Measurements from ENCODE around the gene PPIL6.

Gene PPIL6

GRCh38 chr6:109362102-109362884 lies 78.1 kb downstream of the PPIL6 start:
- no CpG with 5 or more reads among the region's 7 CpGs for WGBS (ENCODE audit: insufficient coverage, insufficient read length)
- H3K4me3 ChIP-seq (ENCODE audit: low read length) = no peak overlapping the region
- H3K27ac ChIP-seq (ENCODE audit: low read length) = no peak overlapping the region
- DNase-seq (ENCODE audit: low read depth, low spot score) = no peak
- no peaks in the 10 kb centered on the region for H3K4me1 ChIP-seq (ENCODE audit: control insufficient read depth, insufficient read depth, low read length)
- no peaks in the 10 kb centered on the region for H3K27me3 ChIP-seq (ENCODE audit: control insufficient read depth, insufficient read depth, low read length)
- 0 out of 2 replicates have a peak, but pooled peaks cover 4% of the 10 kb centered on the region for H3K36me3 ChIP-seq (ENCODE audit: control insufficient read depth, insufficient read depth, low read length)
- H3K9me3 ChIP-seq (ENCODE audit: control insufficient read depth, insufficient read depth, low read length) = no peaks in the 10 kb centered on the region

GRCh38 chr6:109360791-109361190 lies 79.6 kb downstream of the PPIL6 start:
- no peak overlapping the region for H3K27ac ChIP-seq (ENCODE audit: low read length)
- no peaks in the 10 kb centered on the region for H3K27me3 ChIP-seq (ENCODE audit: control insufficient read depth, insufficient read depth, low read length)
- no peak for DNase-seq (ENCODE audit: low read depth, low spot score)
- H3K4me1 ChIP-seq (ENCODE audit: control insufficient read depth, insufficient read depth, low read length) = no peaks in the 10 kb centered on the region
- 0 out of 2 replicates have a peak, but pooled peaks cover 4% of the 10 kb centered on the region for H3K36me3 ChIP-seq (ENCODE audit: control insufficient read depth, insufficient read depth, low read length)
- no peak overlapping the region for H3K4me3 ChIP-seq (ENCODE audit: low read length)
- H3K9me3 ChIP-seq (ENCODE audit: control insufficient read depth, insufficient read depth, low read length) = no peaks in the 10 kb centered on the region

GRCh38 chr6:109360281-109360680 lies 80.1 kb downstream of the PPIL6 start:
- no peak for DNase-seq (ENCODE audit: low read depth, low spot score)
- H3K9me3 ChIP-seq (ENCODE audit: control insufficient read depth, insufficient read depth, low read length) = no peaks in the 10 kb centered on the region
- H3K36me3 ChIP-seq (ENCODE audit: control insufficient read depth, insufficient read depth, low read length) = 0 out of 2 replicates have a peak, but pooled peaks cover 4% of the 10 kb centered on the region
- WGBS (ENCODE audit: insufficient coverage, insufficient read length) = no CpG with 5 or more reads among the region's 1 CpG
- no peak overlapping the region for H3K27ac ChIP-seq (ENCODE audit: low read length)
- no peak overlapping the region for H3K4me3 ChIP-seq (ENCODE audit: low read length)
- H3K27me3 ChIP-seq (ENCODE audit: control insufficient read depth, insufficient read depth, low read length) = no peaks in the 10 kb centered on the region
- H3K4me1 ChIP-seq (ENCODE audit: control insufficient read depth, insufficient read depth, low read length) = no peaks in the 10 kb centered on the region

GRCh38 chr6:109359248-109359647 lies 81.2 kb downstream of the PPIL6 start:
- Histone ChIP-seq H3K36me3 (ENCODE audit: control insufficient read depth, insufficient read depth, low read length) (0 out of 2 replicates have a peak, but pooled peaks cover 4% of the 10 kb centered on the region), H3K9me3 (ENCODE audit: control insufficient read depth, insufficient read depth, low read length) (no peaks in the 10 kb centered on the region)

GRCh38 chr6:109358204-109358603 lies 82.2 kb downstream of the PPIL6 start:
- Histone ChIP-seq H3K36me3 (ENCODE audit: control insufficient read depth, insufficient read depth, low read length) (0 out of 2 replicates have a peak, but pooled peaks cover 4% of the 10 kb centered on the region), H3K9me3 (ENCODE audit: control insufficient read depth, insufficient read depth, low read length) (no peaks in the 10 kb centered on the region), H3K4me1 (ENCODE audit: control insufficient read depth, insufficient read depth, low read length) (no peaks in the 10 kb centered on the region), H3K27ac (ENCODE audit: low read length) (no peak overlapping the region), H3K27me3 (ENCODE audit: control insufficient read depth, insufficient read depth, low read length) (no peaks in the 10 kb centered on the region), H3K4me3 (ENCODE audit: low read length) (no peak overlapping the region)
- DNase-seq (ENCODE audit: low read depth, low spot score) = no peak

More at GRCh38 chr6:109359248-109359647, 81.2 kb downstream of the PPIL6 start:
- Histone ChIP-seq H3K4me1 (ENCODE audit: control insufficient read depth, insufficient read depth, low read length) (no peaks in the 10 kb centered on the region), H3K4me3 (ENCODE audit: low read length) (no peak overlapping the region), H3K27me3 (ENCODE audit: control insufficient read depth, insufficient read depth, low read length) (no peaks in the 10 kb centered on the region), H3K27ac (ENCODE audit: low read length) (no peak overlapping the region)
- no CpG with 5 or more reads among the region's 2 CpGs for WGBS (ENCODE audit: insufficient coverage, insufficient read length)
- no peak for DNase-seq (ENCODE audit: low read depth, low spot score)

GRCh38 chr6:109356237-109356636 lies 84.2 kb downstream of the PPIL6 start:
- H3K27ac ChIP-seq (ENCODE audit: low read length) = no peak overlapping the region
- H3K4me3 ChIP-seq (ENCODE audit: low read length) = no peak overlapping the region
- H3K4me1 ChIP-seq (ENCODE audit: control insufficient read depth, insufficient read depth, low read length) = no peaks in the 10 kb centered on the region
- no peaks in the 10 kb centered on the region for H3K9me3 ChIP-seq (ENCODE audit: control insufficient read depth, insufficient read depth, low read length)
- no peaks in the 10 kb centered on the region for H3K27me3 ChIP-seq (ENCODE audit: control insufficient read depth, insufficient read depth, low read length)
- WGBS (ENCODE audit: insufficient coverage, insufficient read length) = no CpG with 5 or more reads among the region's 3 CpGs
- DNase-seq (ENCODE audit: low read depth, low spot score) = no peak
- H3K36me3 ChIP-seq (ENCODE audit: control insufficient read depth, insufficient read depth, low read length) = no peaks in the 10 kb centered on the region

- no peak overlapping the region for H3K27ac ChIP-seq (ENCODE audit: low read length)
- H3K27me3 ChIP-seq (ENCODE audit: control insufficient read depth, insufficient read depth, low read length) = no peaks in the 10 kb centered on the region
- no CpG with 5 or more reads among the region's 5 CpGs for WGBS (ENCODE audit: insufficient coverage, insufficient read length)
- no peaks in the 10 kb centered on the region for H3K36me3 ChIP-seq (ENCODE audit: control insufficient read depth, insufficient read depth, low read length)
- H3K4me1 ChIP-seq (ENCODE audit: control insufficient read depth, insufficient read depth, low read length) = no peaks in the 10 kb centered on the region
- H3K4me3 ChIP-seq (ENCODE audit: low read length) = no peak overlapping the region
- H3K9me3 ChIP-seq (ENCODE audit: control insufficient read depth, insufficient read depth, low read length) = no peaks in the 10 kb centered on the region
- no peak for DNase-seq (ENCODE audit: low read depth, low spot score)
Observed at GRCh38 chr6:109351231-109352130, 88.9 kb downstream of the PPIL6 start.

- Histone ChIP-seq H3K27ac (ENCODE audit: low read length) (no peak overlapping the region), H3K4me1 (ENCODE audit: control insufficient read depth, insufficient read depth, low read length) (no peaks in the 10 kb centered on the region), H3K4me3 (ENCODE audit: low read length) (no peak overlapping the region), H3K9me3 (ENCODE audit: control insufficient read depth, insufficient read depth, low read length) (no peaks in the 10 kb centered on the region), H3K27me3 (ENCODE audit: control insufficient read depth, insufficient read depth, low read length) (no peaks in the 10 kb centered on the region), H3K36me3 (ENCODE audit: control insufficient read depth, insufficient read depth, low read length) (no peaks in the 10 kb centered on the region)
- no CpG with 5 or more reads among the region's 3 CpGs for WGBS (ENCODE audit: insufficient coverage, insufficient read length)
- DNase-seq (ENCODE audit: low read depth, low spot score) = no peak
Observed at GRCh38 chr6:109349419-109349987, 90.9 kb downstream of the PPIL6 start.

- Histone ChIP-seq H3K27ac (ENCODE audit: low read length) (no peak overlapping the region), H3K27me3 (ENCODE audit: control insufficient read depth, insufficient read depth, low read length) (no peaks in the 10 kb centered on the region), H3K36me3 (ENCODE audit: control insufficient read depth, insufficient read depth, low read length) (no peaks in the 10 kb centered on the region), H3K9me3 (ENCODE audit: control insufficient read depth, insufficient read depth, low read length) (no peaks in the 10 kb centered on the region), H3K4me3 (ENCODE audit: low read length) (no peak overlapping the region), H3K4me1 (ENCODE audit: control insufficient read depth, insufficient read depth, low read length) (no peaks in the 10 kb centered on the region)
- no peak for DNase-seq (ENCODE audit: low read depth, low spot score)
- WGBS (ENCODE audit: insufficient coverage, insufficient read length) = no CpG with 5 or more reads among the region's 8 CpGs
Observed at GRCh38 chr6:109348226-109348625, 92.2 kb downstream of the PPIL6 start.

GRCh38 chr6:109347779-109348178 lies 92.6 kb downstream of the PPIL6 start:
- Histone ChIP-seq H3K27me3 (ENCODE audit: control insufficient read depth, insufficient read depth, low read length) (no peaks in the 10 kb centered on the region), H3K27ac (ENCODE audit: low read length) (no peak overlapping the region), H3K4me1 (ENCODE audit: control insufficient read depth, insufficient read depth, low read length) (no peaks in the 10 kb centered on the region), H3K36me3 (ENCODE audit: control insufficient read depth, insufficient read depth, low read length) (no peaks in the 10 kb centered on the region), H3K4me3 (ENCODE audit: low read length) (no peak overlapping the region), H3K9me3 (ENCODE audit: control insufficient read depth, insufficient read depth, low read length) (no peaks in the 10 kb centered on the region)
- no peak for DNase-seq (ENCODE audit: low read depth, low spot score)
- no CpG with 5 or more reads among the region's 3 CpGs for WGBS (ENCODE audit: insufficient coverage, insufficient read length)
